Measurements from ENCODE around the gene ECHS1. TPM values are rescaled to one million over a fixed set of nuclear protein-coding genes. Genes with fewer than 3 reads are reported as not detected.

Gene ECHS1
- polyA plus RNA-seq, 3 donors: 34.6 to 102 (median 85.1) TPM

DNA sequence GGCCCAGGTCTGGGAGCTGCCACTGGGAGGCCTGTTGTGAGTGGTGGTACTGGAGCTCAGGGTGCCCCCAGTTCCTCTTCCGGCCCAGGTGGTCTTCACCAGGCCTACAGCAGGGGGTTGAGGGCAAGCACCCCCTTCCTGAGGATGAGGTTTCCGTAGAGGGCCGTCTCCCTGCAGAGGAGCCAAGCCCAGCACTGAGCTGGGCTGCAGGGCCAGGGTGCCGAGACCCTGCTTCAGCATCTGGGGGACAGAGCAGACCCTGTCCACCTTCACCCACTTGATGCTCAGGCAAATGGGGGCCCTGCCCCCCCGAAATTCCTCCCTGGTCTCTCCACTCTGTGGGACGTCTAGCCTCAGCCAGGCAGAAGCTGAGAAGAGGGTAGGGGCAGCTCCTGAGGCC, 17.9 kb downstream of the ECHS1 start:
- H3K27ac Mint-ChIP-seq: no peak overlapping the region

DNA sequence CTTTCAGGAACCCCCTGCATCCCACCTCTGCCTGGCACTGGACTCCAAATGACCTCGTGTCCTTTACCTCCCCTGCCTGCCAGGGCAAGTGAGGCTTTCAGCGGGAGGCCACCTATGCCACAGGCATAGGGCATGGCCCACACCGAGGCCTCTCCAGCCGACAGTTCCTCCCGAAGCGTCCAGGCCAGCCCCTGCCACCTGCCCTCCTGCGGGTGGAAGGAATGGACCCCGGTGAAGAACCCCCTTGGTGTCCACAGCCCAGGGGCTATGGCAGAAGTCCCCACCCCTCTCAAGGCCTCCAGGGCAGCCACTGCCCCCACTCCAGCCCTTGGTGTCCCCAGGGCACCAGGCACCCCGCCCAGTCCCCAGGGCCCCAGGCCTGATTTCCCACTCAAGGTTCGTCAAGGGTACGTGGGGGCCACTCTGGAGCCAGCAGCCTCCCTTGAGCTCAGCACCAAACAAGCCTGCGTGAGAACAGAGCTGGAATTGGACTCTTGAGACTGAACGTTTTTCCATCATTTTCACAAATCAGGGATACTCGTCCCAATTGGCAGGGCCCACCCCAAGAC, 18.4 kb downstream of the ECHS1 start:
- Mint-ChIP-seq H3K4me1 (peaks cover 12% of the 10 kb centered on the region), H3K9me3 (peaks cover 0 to 1% (median 0%) of the 10 kb centered on the region in 7 donors), H3K27me3 (ENCODE audit: low read depth in 3 of 3) (peaks cover 0 to 16% (median 4%) of the 10 kb centered on the region in 3 donors), H3K4me3 (no peak overlapping the region), H3K27ac (no peak overlapping the region), H3K36me3 (peaks cover 2 to 5% of the 10 kb centered on the region in 2 donors)
- peaks cover 0 to 7% of the 10 kb centered on the region in 2 donors for H3K36me3 ChIP-seq (replicated peaks in 1 of 2; ENCODE audit: control insufficient read depth in 1 of 2, insufficient read depth in 2 of 2, low read length in 2 of 2)
- 94% methylated on average over 12 of the region's 14 CpGs for WGBS (ENCODE audit: insufficient coverage)
- no peak overlapping the region for H3K9ac ChIP-seq (ENCODE audit: insufficient read depth, low read length, poor library complexity, severe bottlenecking)
- H3K4me1 ChIP-seq (ENCODE audit: control insufficient read depth in 1 of 2, insufficient read depth in 2 of 2, low read length in 2 of 2): peaks cover 11 to 20% of the 10 kb centered on the region in 2 donors
- TF ChIP-seq, protein P1, sequence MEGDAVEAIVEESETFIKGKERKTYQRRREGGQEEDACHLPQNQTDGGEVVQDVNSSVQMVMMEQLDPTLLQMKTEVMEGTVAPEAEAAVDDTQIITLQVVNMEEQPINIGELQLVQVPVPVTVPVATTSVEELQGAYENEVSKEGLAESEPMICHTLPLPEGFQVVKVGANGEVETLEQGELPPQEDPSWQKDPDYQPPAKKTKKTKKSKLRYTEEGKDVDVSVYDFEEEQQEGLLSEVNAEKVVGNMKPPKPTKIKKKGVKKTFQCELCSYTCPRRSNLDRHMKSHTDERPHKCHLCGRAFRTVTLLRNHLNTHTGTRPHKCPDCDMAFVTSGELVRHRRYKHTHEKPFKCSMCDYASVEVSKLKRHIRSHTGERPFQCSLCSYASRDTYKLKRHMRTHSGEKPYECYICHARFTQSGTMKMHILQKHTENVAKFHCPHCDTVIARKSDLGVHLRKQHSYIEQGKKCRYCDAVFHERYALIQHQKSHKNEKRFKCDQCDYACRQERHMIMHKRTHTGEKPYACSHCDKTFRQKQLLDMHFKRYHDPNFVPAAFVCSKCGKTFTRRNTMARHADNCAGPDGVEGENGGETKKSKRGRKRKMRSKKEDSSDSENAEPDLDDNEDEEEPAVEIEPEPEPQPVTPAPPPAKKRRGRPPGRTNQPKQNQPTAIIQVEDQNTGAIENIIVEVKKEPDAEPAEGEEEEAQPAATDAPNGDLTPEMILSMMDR (IDR thresholded peaks at IDR 0.05): no peak
- intact Hi-C loops (cut with micrococcal nuclease): no loop called here
- peaks cover 30% of the 10 kb centered on the region for H4K20me1 ChIP-seq (ENCODE audit: insufficient read depth, low read length)
- H3K27me3 ChIP-seq (ENCODE audit: control insufficient read depth in 2 of 2, insufficient read depth in 2 of 2, low read length in 2 of 2): no peaks in the 10 kb centered on the region
- H3K4me3 ChIP-seq (replicated peaks in 1 of 3; ENCODE audit: low read depth in 2 of 3, low read length in 3 of 3): no peak overlapping the region
- H3K4me2 ChIP-seq (replicated peaks; ENCODE audit: extremely low read depth, low read length, poor library complexity, severe bottlenecking): no peak overlapping the region
- H2AFZ ChIP-seq (ENCODE audit: insufficient read depth, low read depth, low read length, poor library complexity, severe bottlenecking): no peak overlapping the region
- no peaks in the 10 kb centered on the region for H3K9me3 ChIP-seq (replicated peaks in 1 of 2; ENCODE audit: control insufficient read depth in 1 of 2, insufficient read depth in 1 of 2, low read length in 2 of 2)
- DNase-seq: no peak
- peaks cover 3% of the 10 kb centered on the region for H3K79me2 ChIP-seq (ENCODE audit: insufficient read depth, low read length)
- H3K27ac ChIP-seq (ENCODE audit: low read depth in 1 of 2, low read length in 2 of 2): no peak overlapping the region

More for the DNA sequence above, 17.9 kb downstream of the ECHS1 start:
- peaks cover 30% of the 10 kb centered on the region for H4K20me1 ChIP-seq (ENCODE audit: insufficient read depth, low read length)
- H3K79me2 ChIP-seq (ENCODE audit: insufficient read depth, low read length): peaks cover 3% of the 10 kb centered on the region
- H2AFZ ChIP-seq (ENCODE audit: insufficient read depth, low read depth, low read length, poor library complexity, severe bottlenecking): no peak overlapping the region
- Mint-ChIP-seq H3K4me3 (no peak overlapping the region), H3K36me3 (peaks cover 2 to 5% of the 10 kb centered on the region in 2 donors), H3K9me3 (peaks cover 0 to 1% (median 0%) of the 10 kb centered on the region in 7 donors), H3K27me3 (ENCODE audit: low read depth in 3 of 3) (peaks cover 0 to 16% (median 2%) of the 10 kb centered on the region in 3 donors), H3K4me1 (peaks cover 12% of the 10 kb centered on the region)
- peaks cover 0 to 7% of the 10 kb centered on the region in 2 donors for H3K36me3 ChIP-seq (replicated peaks in 1 of 2; ENCODE audit: control insufficient read depth in 1 of 2, insufficient read depth in 2 of 2, low read length in 2 of 2)
- H3K9ac ChIP-seq (ENCODE audit: insufficient read depth, low read length, poor library complexity, severe bottlenecking): no peak overlapping the region
- H3K27ac ChIP-seq (ENCODE audit: low read depth in 1 of 2, low read length in 2 of 2): no peak overlapping the region
- 81% methylated on average over 6 of the region's 6 CpGs for WGBS (ENCODE audit: insufficient coverage)
- no peak overlapping the region for H3K4me2 ChIP-seq (replicated peaks; ENCODE audit: extremely low read depth, low read length, poor library complexity, severe bottlenecking)
- H3K4me1 ChIP-seq (ENCODE audit: control insufficient read depth in 1 of 2, insufficient read depth in 2 of 2, low read length in 2 of 2): peaks cover 11 to 20% of the 10 kb centered on the region in 2 donors
- intact Hi-C loops (cut with micrococcal nuclease): no loop called here
- TF ChIP-seq, protein P1 (IDR thresholded peaks at IDR 0.05): no peak
- no peaks in the 10 kb centered on the region for H3K27me3 ChIP-seq (ENCODE audit: control insufficient read depth in 2 of 2, insufficient read depth in 2 of 2, low read length in 2 of 2)
- H3K4me3 ChIP-seq (replicated peaks in 1 of 3; ENCODE audit: low read depth in 2 of 3, low read length in 3 of 3): no peak overlapping the region
- no peaks in the 10 kb centered on the region for H3K9me3 ChIP-seq (replicated peaks in 1 of 2; ENCODE audit: control insufficient read depth in 1 of 2, insufficient read depth in 1 of 2, low read length in 2 of 2)
- DNase-seq: no peak

Measured in CD14-positive monocyte (primary cell).